Measurements from ENCODE around the gene CCZ1B.
"Not testable (repeated sequence)": the region's sequence is repeated elsewhere in the genome, so short reads cannot be mapped to it uniquely, and the experiment has no call there.

The CCZ1B gene

DNA sequence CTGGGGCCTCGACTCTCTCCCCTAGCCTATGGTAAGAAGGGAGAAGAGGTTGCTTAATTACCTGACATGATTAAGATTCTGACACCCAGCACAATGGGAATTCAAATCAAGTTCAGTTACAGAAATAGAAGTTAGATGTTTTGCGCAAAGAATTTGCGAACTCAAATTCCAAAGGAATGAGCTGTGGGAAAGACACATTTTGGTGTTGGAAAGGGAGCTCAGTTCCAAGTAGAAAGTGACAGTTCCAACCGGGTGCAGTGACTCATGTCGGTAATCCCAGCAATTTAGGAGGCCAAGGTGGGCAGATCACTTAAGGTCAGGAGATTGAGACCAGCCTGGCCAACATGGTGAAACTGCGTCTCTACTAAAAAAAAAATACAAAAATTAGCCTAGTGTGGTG lies 4.0 kb upstream of the CCZ1B start:
- DNase-seq: not testable (repeated sequence)

- DNase-seq: not testable (repeated sequence)
These were observed 3.5 kb upstream of the CCZ1B start for GRCh38 chr7:6829616-6830015.

DNA sequence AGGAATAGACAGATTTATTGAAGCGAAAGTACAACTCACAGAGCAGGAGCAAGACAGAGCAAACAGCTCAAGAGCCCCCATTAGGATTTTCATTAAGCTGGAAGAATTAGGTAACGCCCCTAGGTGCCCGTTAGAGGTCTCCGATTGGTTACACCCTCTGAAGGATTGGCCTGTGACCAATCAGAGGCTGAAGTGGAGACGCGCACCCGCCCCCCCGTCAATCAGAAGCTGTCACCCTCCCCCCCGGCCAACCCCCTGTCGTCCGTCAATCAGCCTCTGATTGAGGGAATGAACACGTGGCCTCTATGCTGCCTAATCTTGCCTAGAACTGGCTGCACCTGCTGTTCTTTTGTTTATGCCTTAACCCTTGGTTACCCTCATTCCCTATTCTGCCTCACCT lies 1.1 kb upstream of the CCZ1B start:
- not testable (repeated sequence) for DNase-seq

DNA sequence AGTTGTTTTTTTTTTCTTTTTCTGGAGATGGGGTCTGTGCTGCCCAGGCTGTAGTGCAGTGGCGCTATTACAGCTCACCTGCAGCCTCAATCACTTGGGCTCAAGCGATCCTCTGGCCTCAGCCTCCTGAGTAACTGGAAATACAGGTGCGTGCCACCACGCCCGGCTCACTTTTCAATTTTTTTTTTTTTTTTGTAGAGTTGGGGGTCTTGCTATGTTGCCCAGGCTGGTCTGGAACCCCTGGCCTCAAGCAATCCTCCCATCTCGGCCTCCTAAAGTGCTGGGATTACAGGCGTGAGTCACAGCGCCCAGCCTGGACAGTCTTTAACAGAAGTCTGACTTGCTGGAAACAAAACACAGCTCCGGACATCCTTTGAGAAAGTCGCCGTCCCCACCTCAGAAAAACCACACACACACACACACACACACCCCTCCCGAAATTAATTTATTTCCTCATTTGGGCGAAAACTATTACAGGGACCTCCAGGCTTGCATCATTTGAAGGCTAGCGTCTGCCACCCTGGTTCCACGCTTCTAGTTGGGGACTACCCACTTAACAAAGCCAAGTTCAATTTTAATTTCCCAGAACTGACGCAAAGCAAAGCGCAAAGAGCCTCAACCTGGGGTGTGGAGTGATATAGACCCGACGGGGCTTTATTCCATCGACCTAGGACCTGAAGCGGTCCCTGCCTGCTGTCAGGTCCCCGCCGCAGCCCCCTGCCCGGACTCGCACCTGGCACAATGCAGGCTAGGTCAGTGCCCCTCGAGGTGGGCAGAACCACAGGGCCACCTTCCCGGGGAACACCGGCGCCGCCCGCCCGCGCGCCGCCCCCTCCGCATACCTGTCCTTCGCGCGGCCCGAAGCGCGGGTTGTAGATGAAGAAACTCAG lies 594 bp downstream of the CCZ1B start:
- not testable (repeated sequence) for DNase-seq

GRCh38 chr7:6821622-6822021 lies 4.5 kb downstream of the CCZ1B start:
- DNase-seq: not testable (repeated sequence)

- DNase-seq: not testable (repeated sequence)
These were observed 10.6 kb downstream of the CCZ1B start for GRCh38 chr7:6815470-6815869.

DNA sequence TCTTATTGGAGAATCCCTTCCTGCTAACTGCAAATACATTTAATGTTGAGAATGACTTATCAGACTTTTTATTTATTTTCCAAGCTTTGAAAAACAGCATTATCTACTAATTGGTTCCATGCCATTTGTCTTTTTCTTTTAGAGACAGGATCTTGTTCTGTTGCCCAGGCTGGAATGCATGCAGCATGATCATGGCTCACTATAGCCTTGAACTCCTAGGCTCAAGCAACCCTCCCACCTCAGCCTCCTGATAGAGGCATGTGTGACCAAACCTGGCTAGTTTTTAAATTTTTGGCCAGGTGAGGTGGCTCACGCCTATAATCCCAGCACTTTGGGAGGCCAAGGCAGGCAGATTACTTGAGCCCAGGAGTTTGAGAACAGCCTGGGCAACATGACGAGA lies 13.1 kb downstream of the CCZ1B start:
- DNase-seq: not testable (repeated sequence)

- DNase-seq: not testable (repeated sequence)
These were observed 18.1 kb downstream of the CCZ1B start for GRCh38 chr7:6807959-6808358.

GRCh38 chr7:6807393-6807918 lies 18.6 kb downstream of the CCZ1B start:
- not testable (repeated sequence) for DNase-seq

GRCh38 chr7:6800331-6800730 lies 25.7 kb downstream of the CCZ1B start:
- DNase-seq: not testable (repeated sequence)

DNA sequence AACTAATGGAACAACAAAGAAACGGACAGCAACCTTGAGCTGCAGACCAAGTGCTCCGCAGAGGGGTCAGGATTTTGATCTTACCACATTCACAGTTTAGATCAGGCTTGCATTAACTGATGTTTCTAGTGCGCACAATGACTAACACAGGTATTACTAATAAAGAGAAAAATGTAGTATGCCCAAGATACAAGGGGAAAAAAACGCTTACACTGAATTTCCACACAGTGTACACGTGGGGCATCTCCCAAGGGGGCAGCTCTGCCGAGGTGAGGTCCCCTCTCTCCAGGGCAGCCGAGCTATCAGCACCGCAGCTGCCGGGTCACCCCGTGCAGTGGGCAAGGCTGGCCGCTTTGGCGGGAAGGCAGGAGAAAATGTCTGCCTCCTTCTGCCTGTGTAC lies 26.2 kb downstream of the CCZ1B start:
- not testable (repeated sequence) for DNase-seq

DNA sequence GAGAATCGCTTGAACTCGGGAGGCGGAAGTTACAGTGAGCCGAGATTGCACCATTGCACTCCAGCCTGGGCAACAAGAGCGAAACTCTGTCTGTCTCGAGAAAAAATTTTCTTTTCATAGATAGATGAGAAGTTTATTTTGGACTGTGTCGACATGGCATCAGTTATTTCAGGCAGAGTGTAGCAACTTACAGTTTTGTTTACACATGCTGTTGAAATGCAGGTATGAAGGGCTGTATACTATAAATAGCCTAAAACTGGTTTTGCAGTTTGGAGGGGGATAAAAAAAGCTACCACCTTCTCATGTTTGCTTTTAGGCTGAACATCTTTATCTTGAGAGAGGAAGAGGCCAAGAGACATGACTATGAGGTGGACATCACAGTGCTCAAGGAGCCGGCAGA lies 28.0 kb downstream of the CCZ1B start:
- DNase-seq: not testable (repeated sequence)

- not testable (repeated sequence) for DNase-seq
These were observed 28.9 kb downstream of the CCZ1B start for GRCh38 chr7:6797218-6797617.

- not testable (repeated sequence) for DNase-seq
These were observed 31.8 kb downstream of the CCZ1B start for GRCh38 chr7:6794276-6794675.

DNA sequence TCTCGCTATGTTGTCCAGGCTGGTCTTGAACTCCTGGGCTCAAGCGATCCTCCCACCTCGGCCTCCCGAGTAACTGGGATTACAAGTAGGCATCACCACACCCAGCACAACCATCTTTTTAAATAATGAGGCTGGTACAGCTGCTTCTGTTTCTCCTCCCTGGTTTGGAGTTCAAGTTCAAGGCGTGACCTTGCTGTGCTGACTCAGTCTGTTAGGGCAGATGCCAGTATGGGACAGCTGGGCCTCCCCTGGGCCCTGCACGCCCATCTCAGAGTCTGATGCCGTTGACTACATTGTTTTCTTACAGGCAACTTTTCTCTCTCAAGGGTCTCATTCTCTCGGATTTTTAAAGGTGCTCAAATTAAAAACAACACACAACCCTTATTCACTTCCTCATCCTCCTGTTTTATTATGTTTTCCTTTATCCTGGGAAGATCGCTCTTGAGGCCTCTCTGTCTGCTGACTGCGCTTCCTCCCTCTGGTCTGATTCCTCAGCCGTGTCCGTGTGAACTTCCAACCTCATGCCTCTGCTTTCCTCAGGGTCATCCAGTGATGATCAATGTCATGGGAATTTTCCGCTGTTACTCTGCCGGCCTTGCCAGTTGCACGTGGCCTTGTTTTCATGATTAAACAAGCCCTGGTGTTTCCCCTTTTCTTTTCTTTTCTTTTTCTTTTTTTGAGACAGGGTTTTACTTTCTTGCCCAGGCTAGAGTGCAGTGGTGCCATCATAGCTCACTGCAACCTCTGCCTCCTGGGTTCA lies 33.8 kb downstream of the CCZ1B start:
- not testable (repeated sequence) for DNase-seq

DNA sequence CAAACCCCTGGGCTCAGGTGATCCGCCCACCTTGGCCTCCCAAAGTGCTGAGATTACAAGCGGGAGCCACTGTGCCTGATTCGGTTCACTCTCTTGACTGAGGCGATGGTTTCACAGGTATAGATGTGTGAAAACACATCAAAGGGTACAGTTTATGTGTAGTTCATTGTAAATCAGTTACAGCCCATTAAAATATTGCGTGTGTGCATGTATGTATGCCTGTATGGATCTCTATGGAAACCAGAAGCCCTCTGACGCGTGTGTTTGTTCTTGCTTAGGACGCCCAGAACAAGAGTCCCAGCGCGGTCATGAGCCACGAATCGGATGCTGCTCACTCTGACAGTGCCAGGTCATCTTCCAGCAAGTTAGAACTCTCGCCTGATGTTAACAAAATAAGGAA lies 36.7 kb downstream of the CCZ1B start:
- not testable (repeated sequence) for DNase-seq

DNA sequence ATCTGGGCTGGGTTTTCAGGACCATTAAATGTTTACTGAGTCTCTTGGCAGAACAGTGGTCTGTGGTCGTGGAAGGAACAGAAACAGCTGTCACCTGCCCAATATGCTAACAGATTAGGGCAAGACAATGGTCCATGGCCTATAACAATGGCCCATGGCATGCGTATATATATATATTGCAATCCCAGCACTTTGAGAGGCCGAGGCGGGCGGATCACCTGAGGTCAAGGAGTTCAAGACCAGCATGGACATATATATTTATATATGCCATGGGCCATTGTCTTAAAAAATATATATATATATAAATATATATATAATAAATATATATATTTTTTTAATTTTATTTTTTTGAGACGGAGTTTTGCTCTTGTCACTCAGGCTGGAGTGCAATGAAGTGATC lies 44.5 kb downstream of the CCZ1B start:
- DNase-seq: not testable (repeated sequence)

GRCh38 chr7:6761186-6761585 lies 64.9 kb downstream of the CCZ1B start:
- not testable (repeated sequence) for DNase-seq

DNA sequence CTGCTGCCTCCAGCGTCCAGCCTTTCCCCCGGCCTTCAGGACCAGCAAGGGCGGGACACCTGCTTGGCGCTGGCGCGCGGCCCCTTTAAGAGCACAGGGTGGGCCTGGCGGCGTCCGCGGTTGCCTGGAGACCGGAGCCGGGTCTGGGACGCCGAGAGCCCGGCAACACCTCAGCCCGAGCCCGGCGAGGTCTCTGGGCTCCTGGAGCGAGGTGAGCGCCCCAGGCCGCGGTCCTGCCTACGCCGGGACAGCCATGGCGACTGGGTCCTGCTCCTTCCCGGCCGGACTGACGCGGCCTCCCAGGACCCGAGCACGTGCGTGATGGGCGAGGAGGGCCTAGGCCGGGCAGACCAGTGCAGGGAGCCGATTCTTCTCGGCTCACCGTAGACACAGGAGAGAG lies 72.1 kb downstream of the CCZ1B start, which contains the start of gene RSPH10B2:
RSPH10B2 (plus strand) TSS at position 140 of the 400 bp plus-strand sequence. CDS start 3,575 bp downstream, outside the sequence.
- not testable (repeated sequence) for DNase-seq

DNA sequence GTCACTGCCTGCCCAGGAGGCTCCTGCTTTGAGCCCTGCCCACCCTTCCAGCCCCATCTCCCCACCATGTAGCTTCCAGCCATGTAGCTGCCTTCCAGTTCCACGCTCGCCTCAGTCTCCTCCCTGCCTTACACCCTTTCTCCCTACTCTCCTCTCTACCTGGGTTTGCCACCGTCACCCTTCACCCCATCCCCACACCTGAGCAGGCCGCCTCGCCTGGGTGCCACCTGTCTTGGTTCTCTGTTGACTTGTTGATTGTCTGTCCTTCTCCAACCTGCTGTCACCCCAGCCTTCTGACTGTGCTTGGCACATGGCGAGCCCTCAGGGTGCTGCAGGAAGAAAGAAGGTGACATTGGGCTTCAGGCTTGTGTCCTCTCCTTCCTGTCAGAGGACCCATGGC lies 75.9 kb downstream of the CCZ1B start:
- not testable (repeated sequence) for DNase-seq

GRCh38 chr7:6749335-6749734 lies 76.7 kb downstream of the CCZ1B start:
- not testable (repeated sequence) for DNase-seq

Measured in fibroblast of skin of abdomen (primary cell).